LNCaP clone FGC (cell line): ENCODE results near the gene KCNJ12.
"Not testable (repeated sequence)": the region's sequence is repeated elsewhere in the genome, so short reads cannot be mapped to it uniquely, and the experiment has no call there.

ENCODE experiments used
- DNase-seq: peaks from one replicate; pipeline ENCODE4 v3.0.0-alpha.2; 2011; ENCODE audit warnings: low read depth
- H3K4me3 ChIP-seq: 2 replicates; pipeline ENCODE4 v1.5.1; 2011; ENCODE audit warnings: mild to moderate bottlenecking, low read depth, low read length, control low read depth
- TF ChIP-seq, protein P1 (sequence below): IDR thresholded peaks from 2 replicates; pipeline ENCODE4 v1.5.1; 2012; ENCODE audit warnings: mild to moderate bottlenecking; ENCODE audit not compliant: control insufficient read depth, insufficient read depth; ENCODE audit errors: extremely low read depth

The KCNJ12 gene

GRCh38 chr17:21400816-21401593, 24.8 kb downstream of the KCNJ12 start:
- TF ChIP-seq, protein P1, sequence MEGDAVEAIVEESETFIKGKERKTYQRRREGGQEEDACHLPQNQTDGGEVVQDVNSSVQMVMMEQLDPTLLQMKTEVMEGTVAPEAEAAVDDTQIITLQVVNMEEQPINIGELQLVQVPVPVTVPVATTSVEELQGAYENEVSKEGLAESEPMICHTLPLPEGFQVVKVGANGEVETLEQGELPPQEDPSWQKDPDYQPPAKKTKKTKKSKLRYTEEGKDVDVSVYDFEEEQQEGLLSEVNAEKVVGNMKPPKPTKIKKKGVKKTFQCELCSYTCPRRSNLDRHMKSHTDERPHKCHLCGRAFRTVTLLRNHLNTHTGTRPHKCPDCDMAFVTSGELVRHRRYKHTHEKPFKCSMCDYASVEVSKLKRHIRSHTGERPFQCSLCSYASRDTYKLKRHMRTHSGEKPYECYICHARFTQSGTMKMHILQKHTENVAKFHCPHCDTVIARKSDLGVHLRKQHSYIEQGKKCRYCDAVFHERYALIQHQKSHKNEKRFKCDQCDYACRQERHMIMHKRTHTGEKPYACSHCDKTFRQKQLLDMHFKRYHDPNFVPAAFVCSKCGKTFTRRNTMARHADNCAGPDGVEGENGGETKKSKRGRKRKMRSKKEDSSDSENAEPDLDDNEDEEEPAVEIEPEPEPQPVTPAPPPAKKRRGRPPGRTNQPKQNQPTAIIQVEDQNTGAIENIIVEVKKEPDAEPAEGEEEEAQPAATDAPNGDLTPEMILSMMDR: no peak
- DNase-seq: no peak
- H3K4me3 ChIP-seq: no peak overlapping the region

GRCh38 chr17:21402166-21402571, 26.0 kb downstream of the KCNJ12 start:
- DNase-seq, H3K4me3 ChIP-seq: not testable (repeated sequence)

DNA sequence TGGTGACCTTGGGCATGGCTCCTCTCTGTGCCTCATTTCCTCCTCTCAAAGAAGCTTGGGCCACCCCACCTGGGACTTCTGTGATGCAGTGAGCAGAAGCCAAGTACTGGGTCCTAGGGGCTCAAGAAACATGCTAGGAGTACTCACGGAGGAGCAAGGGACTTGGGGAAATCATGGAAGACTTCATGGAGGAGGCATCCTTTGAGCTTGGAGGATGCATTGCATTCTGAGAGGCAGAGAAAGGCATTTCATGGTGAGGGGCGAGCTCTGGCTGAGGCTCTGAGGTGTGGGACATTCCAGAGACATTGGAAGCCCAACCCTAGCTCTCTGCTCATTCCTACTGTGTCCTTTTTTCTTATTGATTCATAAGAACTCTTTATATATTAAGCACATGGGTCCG, 26.8 kb downstream of the KCNJ12 start:
- H3K4me3 ChIP-seq, DNase-seq: not testable (repeated sequence)

- DNase-seq, H3K4me3 ChIP-seq: not testable (repeated sequence)
Observed at GRCh38 chr17:21404106-21404505, 27.9 kb downstream of the KCNJ12 start.

DNA sequence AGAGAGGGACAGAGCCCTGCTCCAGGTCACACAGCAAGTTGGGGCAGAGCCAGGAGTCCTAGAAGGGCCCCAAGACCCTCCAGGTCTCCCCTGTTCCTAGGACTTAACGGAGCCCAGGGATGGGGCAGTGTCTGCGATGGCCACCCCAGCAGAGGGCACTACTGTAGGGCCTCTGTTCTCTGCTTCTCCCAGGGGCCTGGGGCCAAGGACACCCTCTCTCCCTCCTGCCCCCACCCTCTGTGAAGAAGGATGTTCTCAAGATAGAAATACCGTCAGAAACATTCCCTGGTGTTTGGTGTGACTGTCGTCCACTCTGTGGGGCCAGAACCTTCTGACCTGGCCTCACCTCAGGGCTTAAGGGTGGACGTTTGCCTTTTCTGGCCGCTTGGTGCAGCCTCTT, 28.4 kb downstream of the KCNJ12 start:
- not testable (repeated sequence) for DNase-seq, H3K4me3 ChIP-seq

DNA sequence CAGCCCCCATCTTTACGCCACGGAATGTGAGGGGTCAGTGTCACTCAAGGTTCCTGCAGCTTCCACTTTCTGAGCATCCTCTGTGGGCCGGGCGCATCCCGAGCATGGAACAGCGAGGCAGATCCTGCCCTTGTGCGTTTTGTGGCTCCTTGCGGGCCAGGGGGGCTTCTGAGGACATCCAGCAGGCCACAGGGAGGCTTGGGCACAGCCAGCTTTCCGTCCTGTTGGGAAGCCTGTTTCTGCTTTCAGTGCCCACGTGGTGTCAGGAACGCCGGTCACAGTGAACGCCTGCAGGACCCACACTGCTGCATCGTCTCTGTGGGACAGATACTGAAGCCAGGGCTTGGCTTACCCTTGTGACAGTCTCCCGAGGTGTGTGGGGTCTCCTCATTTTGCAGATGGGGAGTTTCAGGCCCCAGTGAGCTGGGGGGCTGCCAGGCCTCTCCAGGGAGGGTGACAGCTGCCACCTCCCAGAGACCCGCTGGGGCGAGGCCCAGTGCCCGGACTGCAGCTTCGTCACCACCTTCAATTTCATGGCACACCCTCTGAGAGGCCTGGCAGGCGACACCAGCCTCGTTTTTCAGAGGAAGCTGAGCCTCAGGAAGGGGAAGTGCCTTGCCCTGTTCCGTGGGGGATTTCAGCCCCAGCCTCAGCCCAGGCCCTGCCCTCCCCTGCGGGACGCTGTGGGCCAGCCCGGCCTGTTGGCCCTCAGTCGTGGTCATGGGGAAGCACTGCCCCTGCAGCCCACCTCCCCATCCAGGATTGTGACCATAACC, 29.0 kb downstream of the KCNJ12 start:
- not testable (repeated sequence) for H3K4me3 ChIP-seq, DNase-seq

GRCh38 chr17:21405904-21406400, 29.8 kb downstream of the KCNJ12 start:
- not testable (repeated sequence) for DNase-seq, H3K4me3 ChIP-seq

DNA sequence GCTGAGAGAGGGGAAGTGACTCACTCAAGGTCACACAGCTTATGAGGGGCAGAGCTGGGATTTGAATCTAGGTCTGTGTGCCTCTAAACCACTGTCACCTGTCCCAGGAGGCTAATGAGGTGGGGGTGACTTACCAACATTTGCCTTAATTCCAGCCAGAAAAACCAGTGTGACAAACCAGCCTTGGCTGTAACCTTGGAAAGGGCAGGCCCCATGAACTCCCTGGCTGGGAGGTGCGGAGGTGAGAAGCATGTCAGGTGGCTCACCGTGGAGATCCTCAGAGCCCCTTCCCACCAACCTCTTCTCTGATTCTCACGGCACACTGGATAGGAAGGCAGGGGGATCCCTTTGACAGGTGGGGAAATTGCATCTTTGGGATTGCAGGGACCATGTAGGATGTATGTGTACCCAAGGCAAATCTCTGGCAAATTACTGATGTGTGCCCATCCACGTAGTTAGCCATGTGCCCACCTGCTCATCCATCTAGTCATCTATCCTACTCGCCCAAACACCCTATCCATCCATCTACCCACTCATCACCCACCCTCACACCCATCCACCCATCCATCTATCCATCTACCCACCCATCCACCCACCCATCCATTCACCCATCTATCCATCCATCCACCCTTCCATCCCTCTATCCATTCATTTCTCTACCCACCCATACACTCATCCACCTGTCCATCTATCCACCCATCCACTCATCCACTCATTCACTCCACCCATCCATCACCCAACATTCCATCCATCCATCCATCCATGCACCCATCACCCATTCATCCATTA, 30.7 kb downstream of the KCNJ12 start:
- not testable (repeated sequence) for DNase-seq, H3K4me3 ChIP-seq

- H3K4me3 ChIP-seq, DNase-seq: not testable (repeated sequence)
Observed at GRCh38 chr17:21407752-21408151, 31.6 kb downstream of the KCNJ12 start.

GRCh38 chr17:21408224-21408623, 32.1 kb downstream of the KCNJ12 start:
- DNase-seq, H3K4me3 ChIP-seq: not testable (repeated sequence)

- not testable (repeated sequence) for H3K4me3 ChIP-seq, DNase-seq
Observed at GRCh38 chr17:21408766-21409300, 32.7 kb downstream of the KCNJ12 start.

GRCh38 chr17:21409388-21409787, 33.2 kb downstream of the KCNJ12 start:
- DNase-seq: not testable (repeated sequence)

DNA sequence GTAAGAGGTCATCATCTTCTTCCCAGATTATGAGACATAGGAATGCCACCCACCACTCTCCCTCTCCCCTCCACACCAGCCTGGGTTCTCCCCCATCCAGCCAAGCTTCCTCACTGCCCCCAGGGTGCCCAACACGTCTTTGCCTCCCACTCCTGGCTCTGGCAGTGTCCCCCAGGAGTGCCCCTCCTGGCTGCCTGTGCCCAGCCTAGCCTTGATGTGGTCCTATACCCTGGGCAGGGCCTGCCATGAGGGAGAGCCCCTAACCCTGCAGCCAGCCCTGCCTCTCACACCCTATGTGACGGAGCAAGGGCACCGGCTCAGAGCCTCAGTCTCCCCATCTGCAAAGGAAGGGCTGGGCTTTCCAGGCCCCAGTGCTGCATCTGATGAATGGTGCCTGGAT, 33.8 kb downstream of the KCNJ12 start:
- not testable (repeated sequence) for H3K4me3 ChIP-seq, DNase-seq

More at GRCh38 chr17:21409388-21409787, 33.2 kb downstream of the KCNJ12 start:
- not testable (repeated sequence) for H3K4me3 ChIP-seq

DNA sequence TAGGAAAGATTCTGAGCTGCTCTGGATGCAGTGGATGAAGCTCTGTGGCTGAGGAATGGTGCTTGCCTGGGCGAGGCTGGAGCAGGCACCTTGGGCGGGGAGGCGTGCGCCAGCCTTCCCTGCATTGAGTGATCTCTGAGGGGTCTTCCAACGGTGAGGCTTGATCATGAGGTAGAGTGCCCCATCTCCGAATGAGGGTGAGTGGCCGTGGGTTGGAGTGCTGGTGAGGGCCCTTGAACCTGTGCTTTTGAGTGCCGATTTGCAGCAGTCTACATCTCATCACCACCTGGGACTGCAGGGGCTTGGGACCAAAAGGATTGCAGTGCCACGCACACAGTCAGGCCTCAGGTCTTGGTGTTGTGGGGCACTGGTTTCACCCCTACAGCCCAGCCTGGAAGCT, 34.2 kb downstream of the KCNJ12 start:
- DNase-seq, H3K4me3 ChIP-seq: not testable (repeated sequence)

DNA sequence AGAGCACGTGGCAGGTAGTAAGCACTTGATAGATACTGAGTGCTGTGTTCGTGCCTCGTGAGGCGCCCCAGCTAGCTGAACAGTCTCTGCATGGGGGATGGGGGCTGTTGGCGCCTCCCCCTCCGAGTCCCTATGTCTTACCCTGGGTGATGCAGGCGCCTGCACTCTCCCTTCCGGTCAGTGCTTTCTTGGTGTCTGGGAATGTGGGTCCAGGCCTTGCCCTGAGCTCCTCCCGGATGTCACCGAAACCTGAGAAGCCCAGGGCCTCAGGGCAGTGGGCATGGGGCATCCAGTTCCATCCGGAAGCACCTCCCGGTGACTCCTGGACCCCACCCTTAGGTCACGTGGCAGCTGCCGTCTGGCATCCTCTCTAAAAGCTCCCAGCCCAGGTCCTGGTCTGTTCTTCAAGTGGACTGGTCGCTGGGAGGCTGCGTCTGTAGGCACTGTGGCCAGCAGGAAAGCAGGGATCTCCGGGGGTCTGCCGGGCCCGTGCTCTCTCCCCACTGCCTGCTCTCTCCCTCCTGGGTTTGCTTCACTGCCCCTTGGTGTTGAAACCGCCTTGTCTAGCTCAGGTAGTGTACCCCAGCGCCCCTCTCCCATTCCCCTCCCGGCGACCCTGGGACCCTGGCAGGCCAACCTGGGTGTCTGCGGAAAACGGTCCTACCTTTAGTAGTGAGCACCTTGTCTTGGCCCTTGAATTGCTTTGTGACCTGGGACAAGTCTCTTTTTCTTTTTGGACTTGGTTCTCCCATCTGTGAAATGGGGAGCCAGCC, 34.9 kb downstream of the KCNJ12 start:
- DNase-seq, H3K4me3 ChIP-seq: not testable (repeated sequence)

GRCh38 chr17:21411679-21412205, 35.6 kb downstream of the KCNJ12 start:
- not testable (repeated sequence) for DNase-seq, H3K4me3 ChIP-seq
